Glomerular visceral epithelial cell (primary cell): ENCODE results near the gene PTGDR.
A peak's percentile ranks its signal among the peaks of the same experiment; 100 is the strongest.

Experiments used
- DNase-seq: peaks from one replicate; pipeline ENCODE4 v3.0.0-alpha.2; 2016; ENCODE audit errors: extremely low spot score

Gene PTGDR

DNA sequence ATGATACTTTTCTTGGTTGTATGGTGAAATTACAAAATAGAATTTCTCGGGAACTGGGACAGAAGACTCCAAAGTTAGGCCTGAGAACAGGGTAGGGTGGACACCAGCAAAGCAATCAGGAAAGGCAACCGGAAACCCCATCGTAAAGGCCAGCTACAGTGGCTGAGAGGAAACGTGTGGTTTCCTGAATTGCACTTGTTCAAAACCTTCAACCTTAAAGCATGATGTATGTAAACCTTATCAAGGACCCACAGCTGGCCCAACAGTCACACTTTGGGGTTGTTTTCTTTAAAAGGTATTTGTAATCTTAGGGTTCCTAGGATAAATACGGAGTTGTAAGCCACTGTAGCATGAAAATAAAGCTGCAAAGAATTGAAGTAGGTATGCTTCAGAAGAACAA is 2.2 kb upstream of the PTGDR start:
- no peak for DNase-seq

DNA sequence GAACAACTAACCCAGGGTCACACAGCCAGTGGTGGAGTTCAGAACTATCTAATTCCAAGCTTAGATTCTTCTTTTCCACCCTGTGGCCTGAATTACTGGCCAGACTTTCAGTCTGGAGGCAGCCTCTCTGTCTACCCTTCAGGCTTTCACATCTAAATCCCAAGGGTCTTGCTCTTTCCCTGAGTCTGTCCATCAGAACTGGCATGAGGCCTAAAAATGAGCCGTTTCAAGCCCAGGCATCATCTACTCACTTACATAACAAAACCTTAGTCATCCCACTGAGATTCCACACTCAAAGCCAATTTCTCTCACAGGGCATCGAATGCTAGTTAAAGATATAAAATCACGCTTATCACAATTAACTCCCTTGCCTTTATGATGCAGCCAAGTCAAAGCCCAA is 1.3 kb upstream of the PTGDR start:
- no peak for DNase-seq

DNA sequence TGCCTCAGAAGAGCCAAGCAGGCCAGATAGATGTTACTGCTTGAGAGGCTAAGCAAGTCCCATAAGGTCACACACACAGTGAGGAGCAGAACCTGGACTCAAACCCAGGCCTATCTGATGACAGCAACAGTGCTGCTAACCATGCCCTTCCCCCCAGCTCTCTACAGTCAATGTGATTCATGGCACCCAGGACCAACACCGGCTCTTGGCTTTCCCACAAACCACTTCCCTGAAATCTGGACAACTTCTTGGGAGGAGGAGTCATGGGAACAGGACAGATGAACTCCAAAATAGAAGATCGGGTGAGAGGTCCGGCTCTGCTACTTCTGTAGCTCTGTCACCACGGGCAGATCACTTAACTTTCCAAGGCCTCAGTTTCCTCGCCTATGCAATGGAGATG is 716 bp upstream of the PTGDR start:
- no peak for DNase-seq

DNA sequence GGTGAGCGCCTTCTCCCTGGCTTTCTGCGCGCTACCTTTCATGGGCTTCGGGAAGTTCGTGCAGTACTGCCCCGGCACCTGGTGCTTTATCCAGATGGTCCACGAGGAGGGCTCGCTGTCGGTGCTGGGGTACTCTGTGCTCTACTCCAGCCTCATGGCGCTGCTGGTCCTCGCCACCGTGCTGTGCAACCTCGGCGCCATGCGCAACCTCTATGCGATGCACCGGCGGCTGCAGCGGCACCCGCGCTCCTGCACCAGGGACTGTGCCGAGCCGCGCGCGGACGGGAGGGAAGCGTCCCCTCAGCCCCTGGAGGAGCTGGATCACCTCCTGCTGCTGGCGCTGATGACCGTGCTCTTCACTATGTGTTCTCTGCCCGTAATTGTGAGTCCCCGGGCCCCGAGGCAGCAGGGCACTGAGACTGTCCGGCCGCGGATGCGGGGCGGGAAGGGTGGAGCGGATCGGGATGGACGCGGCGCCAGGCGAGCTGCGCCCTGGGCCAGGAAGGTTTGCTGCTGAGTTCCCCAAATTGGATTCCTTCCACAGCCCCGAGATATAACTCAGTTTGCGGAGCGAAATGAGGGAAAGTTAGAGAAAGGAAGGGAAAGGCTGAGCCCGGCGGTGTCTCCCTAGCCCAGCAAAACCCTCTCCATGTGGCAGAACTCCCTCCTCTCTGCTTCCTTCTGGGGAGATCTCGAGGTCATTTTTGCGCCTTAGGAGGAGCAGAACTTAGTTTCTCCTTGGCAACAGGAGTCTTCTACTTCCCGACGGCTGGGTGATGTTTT is 972 bp downstream of the PTGDR start:
- DNase-seq = no peak

GRCh38 chr14:52269100-52269499 is 1.6 kb downstream of the PTGDR start:
- DNase-seq = no peak

GRCh38 chr14:52269982-52270381 is 2.5 kb downstream of the PTGDR start:
- no peak for DNase-seq

- no peak for DNase-seq
These were observed 4.0 kb downstream of the PTGDR start for GRCh38 chr14:52271538-52271937.

DNA sequence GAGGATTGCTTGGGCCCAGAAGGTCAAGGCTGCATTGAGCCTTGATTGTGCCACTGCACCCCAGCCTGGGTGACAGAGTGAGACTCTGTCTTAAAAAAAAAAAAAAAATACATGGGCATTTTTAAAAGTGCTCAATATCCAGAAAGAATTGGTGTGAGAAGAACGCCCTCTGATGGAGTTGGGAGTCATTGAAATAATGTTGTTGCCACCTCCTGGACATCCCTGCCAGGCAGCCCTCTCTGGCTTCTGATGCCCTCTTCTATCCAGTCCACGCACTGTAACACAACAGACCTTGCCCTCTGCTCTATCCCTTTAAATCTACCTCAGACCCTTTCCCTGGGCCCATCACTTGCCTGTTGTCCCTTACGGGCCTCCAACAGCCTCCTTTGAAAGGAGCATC is 4.9 kb downstream of the PTGDR start:
- DNase-seq = no peak

GRCh38 chr14:52275372-52275771 is 7.9 kb downstream of the PTGDR start:
- no peak for DNase-seq

DNA sequence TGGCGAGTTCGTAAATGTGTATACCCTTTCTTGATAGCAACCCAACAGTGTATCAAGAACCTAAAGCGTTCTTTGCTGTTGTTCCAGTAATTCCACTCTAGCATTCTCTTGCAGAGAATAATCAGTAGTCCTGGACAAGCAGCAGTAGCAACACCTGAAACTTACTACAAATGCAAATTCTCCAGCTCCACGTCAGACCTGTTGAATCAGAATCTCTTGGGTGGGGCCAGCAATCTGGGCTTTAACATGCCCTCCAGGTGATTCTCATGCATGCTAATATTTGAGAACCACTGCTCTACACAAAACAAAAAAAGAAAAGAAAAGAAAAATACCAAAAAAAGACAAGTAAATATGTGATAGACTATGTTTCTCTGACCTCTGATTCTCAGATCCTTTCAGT is 10.1 kb downstream of the PTGDR start:
- no peak for DNase-seq

GRCh38 chr14:52279408-52279807 is 11.9 kb downstream of the PTGDR start:
- DNase-seq = no peak

GRCh38 chr14:52283099-52283498 is 15.6 kb downstream of the PTGDR start:
- DNase-seq = no peak

GRCh38 chr14:52286661-52287649 is 19.5 kb downstream of the PTGDR start:
- no peak for DNase-seq

- DNase-seq = no peak
These were observed 28.9 kb downstream of the PTGDR start for GRCh38 chr14:52296378-52296777.

- DNase-seq = no peak
These were observed 31.3 kb downstream of the PTGDR start for GRCh38 chr14:52298795-52299194.

GRCh38 chr14:52299692-52300278 is 32.3 kb downstream of the PTGDR start:
- DNase-seq = peak; percentile 45

GRCh38 chr14:52303236-52303635 is 35.7 kb downstream of the PTGDR start:
- DNase-seq = no peak

DNA sequence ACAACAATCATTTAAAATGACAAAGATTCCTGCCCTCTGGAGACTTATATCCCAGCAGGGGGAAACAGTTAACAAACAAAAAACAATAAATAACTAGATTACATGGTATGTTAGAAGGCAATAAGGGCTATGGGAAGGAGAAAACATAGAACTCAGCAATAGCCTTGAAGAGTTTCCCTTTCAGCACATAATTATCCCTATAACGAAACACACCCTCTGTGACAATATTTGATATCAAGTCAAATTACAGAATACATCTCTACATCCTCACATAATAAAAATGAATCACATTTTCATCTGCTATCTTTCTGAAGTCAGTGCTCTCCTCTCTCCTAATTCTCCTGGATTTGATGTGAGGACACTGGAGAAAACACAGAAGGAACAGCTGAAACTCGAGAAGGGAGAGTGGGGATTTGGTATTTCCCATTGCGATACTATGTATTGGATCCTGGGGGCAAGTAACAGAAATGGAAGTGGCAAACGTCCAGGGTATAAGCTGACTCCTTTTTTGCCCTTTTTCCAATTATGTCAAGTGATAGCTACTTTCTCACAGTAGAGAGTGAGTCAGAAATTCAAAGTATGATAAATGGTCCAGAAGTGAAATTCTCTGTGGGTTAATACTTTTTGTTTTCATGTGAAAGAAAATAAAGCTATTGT is 36.9 kb downstream of the PTGDR start:
- DNase-seq = no peak

DNA sequence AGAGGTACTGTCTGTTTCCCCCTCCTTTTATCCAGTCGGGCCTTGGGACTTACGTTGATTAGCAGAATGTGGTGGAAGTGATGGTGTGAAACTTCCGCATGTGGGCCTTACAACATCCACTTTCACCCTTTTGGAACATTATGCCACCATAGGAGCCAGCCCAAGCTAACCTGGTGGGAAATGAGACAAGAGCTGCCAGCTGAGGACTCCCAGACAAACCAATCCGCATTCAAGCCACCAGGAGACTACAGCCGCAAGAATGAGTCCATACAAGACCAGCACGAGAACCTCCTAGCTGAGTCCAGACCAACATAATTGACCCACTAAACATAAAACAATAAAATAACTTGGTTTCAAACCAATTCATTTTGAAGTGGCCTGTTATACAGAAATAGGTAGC is 37.5 kb downstream of the PTGDR start:
- DNase-seq = no peak

GRCh38 chr14:52307376-52307775 is 39.9 kb downstream of the PTGDR start:
- no peak for DNase-seq

DNA sequence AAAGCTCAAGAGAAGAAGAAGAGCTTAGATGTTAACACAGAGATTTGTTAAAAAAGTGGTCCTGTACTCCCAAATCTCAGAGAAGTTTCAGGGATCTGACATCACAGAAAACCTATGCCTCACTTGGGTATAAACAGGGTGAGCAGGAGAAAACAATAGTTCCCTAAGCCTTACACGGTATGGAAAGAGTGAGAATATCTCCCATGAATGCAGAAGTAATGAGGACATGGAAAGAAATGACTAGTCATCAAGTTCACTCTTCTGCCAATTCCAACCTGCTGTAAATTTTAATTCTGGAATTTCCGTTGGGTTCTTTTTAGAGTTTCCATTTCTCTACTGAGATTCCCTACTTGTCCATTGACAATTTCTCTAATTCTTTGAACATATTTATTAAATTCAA is 40.4 kb downstream of the PTGDR start:
- no peak for DNase-seq

DNA sequence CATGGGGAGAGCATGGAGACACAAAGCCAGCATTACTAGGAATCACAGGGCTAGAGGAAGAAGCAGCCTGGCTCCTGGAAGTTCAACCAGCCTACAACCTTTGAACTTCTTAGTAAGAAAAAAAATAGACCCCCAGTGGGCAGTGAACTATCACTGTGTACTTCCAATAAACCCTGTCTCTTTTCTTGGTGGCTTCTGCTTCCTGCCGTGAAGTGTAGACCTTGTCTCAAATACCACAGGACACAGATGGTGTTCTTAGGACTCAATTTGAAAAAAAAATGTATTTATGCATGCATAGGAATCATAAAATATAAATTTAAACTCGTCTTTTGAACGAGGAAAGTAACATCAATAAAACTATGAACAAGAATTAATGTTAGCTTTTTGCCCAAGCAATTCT is 43.0 kb downstream of the PTGDR start:
- DNase-seq = no peak
